ENCODE data around the gene LGALS1.

GRCh38 chr22:37713761-37714160, 38.3 kb downstream of the LGALS1 start:
- TF ChIP-seq CTCF (conservative IDR thresholded peaks at IDR 0.05; ENCODE audit: low read depth, low read length) (no peak), EZH2 (IDR thresholded peaks at IDR 0.05; ENCODE audit: borderline replicate concordance, low read depth, low read length, poor library complexity, severe bottlenecking) (no peak)

Data from A673 (cell line).